Measurements from ENCODE around the gene SLC44A1.

Gene SLC44A1

GRCh38 chr9:105338308-105338707 is 93.9 kb downstream of the SLC44A1 start:
- no peak for DNase-seq (ENCODE audit: low read depth)

- DNase-seq (ENCODE audit: low read depth): no peak
These were observed 95.4 kb downstream of the SLC44A1 start for GRCh38 chr9:105339849-105340248.

- no peak for DNase-seq (ENCODE audit: low read depth)
These were observed 97.1 kb downstream of the SLC44A1 start for GRCh38 chr9:105341434-105342146.

- no peak for DNase-seq (ENCODE audit: low read depth)
These were observed 97.7 kb downstream of the SLC44A1 start for GRCh38 chr9:105342147-105342505.

- DNase-seq (ENCODE audit: low read depth): no peak
These were observed 99.8 kb downstream of the SLC44A1 start for GRCh38 chr9:105344283-105344682.

- DNase-seq (ENCODE audit: low read depth): no peak
These were observed 101.2 kb downstream of the SLC44A1 start for GRCh38 chr9:105345626-105346025.

- DNase-seq (ENCODE audit: low read depth): no peak
These were observed 101.8 kb downstream of the SLC44A1 start for GRCh38 chr9:105346273-105346672.

GRCh38 chr9:105354448-105354847 is 110.0 kb downstream of the SLC44A1 start:
- DNase-seq (ENCODE audit: low read depth): no peak

- no peak for DNase-seq (ENCODE audit: low read depth)
These were observed 111.3 kb downstream of the SLC44A1 start for GRCh38 chr9:105355781-105356180.

- no peak for DNase-seq (ENCODE audit: low read depth)
These were observed 113.5 kb downstream of the SLC44A1 start for GRCh38 chr9:105357937-105358336.

- peak; percentile 6 for DNase-seq (ENCODE audit: low read depth)
These were observed 115.4 kb downstream of the SLC44A1 start for GRCh38 chr9:105359892-105360291.

GRCh38 chr9:105360344-105360743 is 115.9 kb downstream of the SLC44A1 start:
- no peak for DNase-seq (ENCODE audit: low read depth)

GRCh38 chr9:105361873-105362272 is 117.4 kb downstream of the SLC44A1 start:
- no peak for DNase-seq (ENCODE audit: low read depth)

GRCh38 chr9:105362470-105362869 is 118.0 kb downstream of the SLC44A1 start:
- DNase-seq (ENCODE audit: low read depth): no peak

GRCh38 chr9:105363837-105364236 is 119.4 kb downstream of the SLC44A1 start:
- DNase-seq (ENCODE audit: low read depth): no peak

GRCh38 chr9:105369911-105370310 is 125.5 kb downstream of the SLC44A1 start:
- DNase-seq (ENCODE audit: low read depth): no peak

GRCh38 chr9:105373723-105374122 is 129.3 kb downstream of the SLC44A1 start:
- DNase-seq (ENCODE audit: low read depth): no peak

GRCh38 chr9:105375323-105375722 is 130.9 kb downstream of the SLC44A1 start:
- no peak for DNase-seq (ENCODE audit: low read depth)

GRCh38 chr9:105376893-105377292 is 132.4 kb downstream of the SLC44A1 start:
- no peak for DNase-seq (ENCODE audit: low read depth)

GRCh38 chr9:105385381-105385985 is 141.0 kb downstream of the SLC44A1 start:
- DNase-seq (ENCODE audit: low read depth): no peak

- no peak for DNase-seq (ENCODE audit: low read depth)
These were observed 145.3 kb downstream of the SLC44A1 start for GRCh38 chr9:105389796-105390195.

- no peak for DNase-seq (ENCODE audit: low read depth)
These were observed 146.4 kb downstream of the SLC44A1 start for GRCh38 chr9:105390871-105391270.

GRCh38 chr9:105391288-105391687 is 146.8 kb downstream of the SLC44A1 start:
- DNase-seq (ENCODE audit: low read depth): no peak

- DNase-seq (ENCODE audit: low read depth): no peak
These were observed 148.1 kb downstream of the SLC44A1 start for GRCh38 chr9:105392531-105392930.

All from stimulated activated CD8-positive, alpha-beta memory T cell treated with anti-CD3 and anti-CD28 coated beads, Interleukin-7, amount 100 ng/mL, for 24 hours (primary cell).